ENCODE data around the gene RASGRF2.

Gene RASGRF2

GRCh38 chr5:81167544-81167943 lies 207.4 kb downstream of the RASGRF2 start:
- no peak overlapping the region for H3K4me3 ChIP-seq (ENCODE audit: control insufficient read depth, low read depth, low read length)
- no peak for TF ChIP-seq CTCF (IDR thresholded peaks at IDR 0.05; ENCODE audit: control insufficient read depth, insufficient read depth, low read depth, low read length, missing control alignments)
- no peak for DNase-seq (ENCODE audit: low read depth)

- DNase-seq (ENCODE audit: low read depth), result no peak
- no peak for TF ChIP-seq CTCF (IDR thresholded peaks at IDR 0.05; ENCODE audit: control insufficient read depth, insufficient read depth, low read depth, low read length, missing control alignments)
- no peak overlapping the region for H3K4me3 ChIP-seq (ENCODE audit: control insufficient read depth, low read depth, low read length)
These were observed 209.8 kb downstream of the RASGRF2 start for GRCh38 chr5:81169924-81170323.

GRCh38 chr5:81171769-81172168 lies 211.6 kb downstream of the RASGRF2 start:
- no peak for DNase-seq (ENCODE audit: low read depth)
- H3K4me3 ChIP-seq (ENCODE audit: control insufficient read depth, low read depth, low read length), result no peak overlapping the region
- no peak for TF ChIP-seq CTCF (IDR thresholded peaks at IDR 0.05; ENCODE audit: control insufficient read depth, insufficient read depth, low read depth, low read length, missing control alignments)

- H3K4me3 ChIP-seq (ENCODE audit: control insufficient read depth, low read depth, low read length), result no peak overlapping the region
- no peak for DNase-seq (ENCODE audit: low read depth)
- TF ChIP-seq CTCF (IDR thresholded peaks at IDR 0.05; ENCODE audit: control insufficient read depth, insufficient read depth, low read depth, low read length, missing control alignments), result no peak
These were observed 212.5 kb downstream of the RASGRF2 start for GRCh38 chr5:81172710-81173109.

- no peak for TF ChIP-seq CTCF (IDR thresholded peaks at IDR 0.05; ENCODE audit: control insufficient read depth, insufficient read depth, low read depth, low read length, missing control alignments)
- no peak for DNase-seq (ENCODE audit: low read depth)
- no peak overlapping the region for H3K4me3 ChIP-seq (ENCODE audit: control insufficient read depth, low read depth, low read length)
These were observed 216.9 kb downstream of the RASGRF2 start for GRCh38 chr5:81177061-81177460.

- no peak overlapping the region for H3K4me3 ChIP-seq (ENCODE audit: control insufficient read depth, low read depth, low read length)
- TF ChIP-seq CTCF (IDR thresholded peaks at IDR 0.05; ENCODE audit: control insufficient read depth, insufficient read depth, low read depth, low read length, missing control alignments), result no peak
- no peak for DNase-seq (ENCODE audit: low read depth)
These were observed 219.8 kb downstream of the RASGRF2 start for GRCh38 chr5:81179959-81180358.
